Epithelial cell of alveolus of lung (primary cell): ENCODE measurements around the gene SPTBN4. TPM values are rescaled to one million over a fixed set of nuclear protein-coding genes. Genes with fewer than 3 reads are reported as not detected.

Experiments
- total RNA-seq: library from RNA; depleted of rRNA; stranded (reverse); fragments of >200 nt; gene quantifications from 2 replicates; pipeline ENCODE4 v1.2.1, GENCODE V29; 2015

SPTBN4 gene
- 0.24 and 1.2 TPM in 2 replicates for total RNA-seq

DNA sequence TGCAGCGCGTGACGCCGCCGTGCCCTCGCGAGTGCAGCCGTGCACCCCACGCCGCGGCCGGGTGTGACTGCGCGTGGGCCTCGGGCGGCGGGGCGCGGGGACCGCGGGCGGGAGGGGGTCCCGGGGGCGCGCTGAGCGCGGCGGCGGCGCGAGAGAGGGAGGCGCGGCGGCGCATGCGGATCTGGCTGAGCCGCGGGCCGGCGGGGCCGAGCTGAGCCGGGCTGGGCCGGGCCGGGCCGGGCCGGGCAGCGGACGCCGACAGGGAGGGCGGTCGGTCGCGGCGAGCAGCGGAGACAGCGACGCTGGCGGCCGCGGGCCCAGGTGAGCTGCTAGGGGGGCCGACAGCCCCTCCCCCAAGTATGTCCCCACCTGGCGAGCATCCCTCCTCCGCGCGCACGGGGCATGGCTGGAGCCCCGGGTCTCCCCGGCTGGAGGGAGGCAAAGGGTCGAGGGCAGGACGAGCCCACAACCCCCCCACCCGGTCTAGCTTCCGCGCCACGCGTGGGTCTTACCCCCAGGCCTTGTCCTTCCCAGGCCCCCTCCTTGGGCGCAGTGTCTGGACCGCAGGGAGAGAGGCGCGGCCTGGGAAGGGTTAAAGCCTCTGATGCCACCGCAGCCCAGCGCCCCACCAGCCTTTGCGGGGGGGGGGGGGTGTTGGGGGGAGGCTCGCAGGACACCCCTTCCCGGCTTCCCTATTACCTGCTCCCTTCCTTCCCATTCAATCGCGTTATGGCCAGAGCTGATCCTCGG lies at the start of gene SPTBN4:
Gene SPTBN4, plus strand, starts transcription at position 17 of the 750 bp plus-strand sequence. CDS start 5,621 bp downstream, outside the sequence.

DNA sequence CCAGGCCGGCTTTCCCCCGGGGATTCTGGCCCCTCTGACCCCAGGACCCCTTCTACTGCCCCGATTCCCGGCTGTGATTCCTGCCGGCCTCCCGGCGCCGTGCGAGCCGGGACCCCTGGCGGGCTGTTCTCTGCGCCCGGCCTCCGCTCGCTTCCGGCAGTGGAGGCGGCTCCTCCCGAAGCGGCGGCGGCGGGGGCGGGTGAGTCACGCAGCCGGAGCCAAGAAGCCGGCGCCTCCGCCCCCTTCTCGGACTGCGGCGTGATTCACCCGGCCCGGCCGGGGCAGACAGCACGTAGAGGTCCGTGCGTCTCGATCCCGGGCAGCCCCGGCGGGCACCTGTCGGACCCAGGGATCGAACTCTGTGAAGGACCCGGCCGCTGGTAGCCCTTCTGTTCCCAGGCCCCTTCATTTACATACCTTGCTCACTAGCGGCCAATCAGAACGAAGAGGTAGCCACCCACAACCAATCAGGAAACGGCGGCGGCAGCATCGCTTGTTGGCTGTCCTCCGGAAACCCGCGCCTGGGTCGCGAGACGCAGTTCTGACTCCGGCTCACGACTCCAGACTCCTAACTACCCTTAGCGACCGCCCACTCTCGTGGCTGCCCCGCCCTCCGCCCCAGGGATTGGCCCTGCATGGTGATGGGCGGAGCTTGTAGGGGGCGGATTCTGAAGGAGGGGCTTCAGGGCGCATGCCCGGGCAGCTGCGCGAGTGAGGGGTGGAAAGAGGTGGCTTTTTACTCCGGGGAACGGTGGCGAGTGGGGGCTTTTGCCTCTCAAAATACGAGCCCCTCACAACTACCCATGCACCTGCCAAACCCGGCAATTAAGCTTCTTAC lies 41.1 kb upstream of the SPTBN4 start, which contains the start of gene SERTAD1:
Gene SERTAD1, minus strand, starts transcription at position 543 of the 838 bp plus-strand sequence. CDS start 2,446 bp downstream, outside the sequence.

DNA sequence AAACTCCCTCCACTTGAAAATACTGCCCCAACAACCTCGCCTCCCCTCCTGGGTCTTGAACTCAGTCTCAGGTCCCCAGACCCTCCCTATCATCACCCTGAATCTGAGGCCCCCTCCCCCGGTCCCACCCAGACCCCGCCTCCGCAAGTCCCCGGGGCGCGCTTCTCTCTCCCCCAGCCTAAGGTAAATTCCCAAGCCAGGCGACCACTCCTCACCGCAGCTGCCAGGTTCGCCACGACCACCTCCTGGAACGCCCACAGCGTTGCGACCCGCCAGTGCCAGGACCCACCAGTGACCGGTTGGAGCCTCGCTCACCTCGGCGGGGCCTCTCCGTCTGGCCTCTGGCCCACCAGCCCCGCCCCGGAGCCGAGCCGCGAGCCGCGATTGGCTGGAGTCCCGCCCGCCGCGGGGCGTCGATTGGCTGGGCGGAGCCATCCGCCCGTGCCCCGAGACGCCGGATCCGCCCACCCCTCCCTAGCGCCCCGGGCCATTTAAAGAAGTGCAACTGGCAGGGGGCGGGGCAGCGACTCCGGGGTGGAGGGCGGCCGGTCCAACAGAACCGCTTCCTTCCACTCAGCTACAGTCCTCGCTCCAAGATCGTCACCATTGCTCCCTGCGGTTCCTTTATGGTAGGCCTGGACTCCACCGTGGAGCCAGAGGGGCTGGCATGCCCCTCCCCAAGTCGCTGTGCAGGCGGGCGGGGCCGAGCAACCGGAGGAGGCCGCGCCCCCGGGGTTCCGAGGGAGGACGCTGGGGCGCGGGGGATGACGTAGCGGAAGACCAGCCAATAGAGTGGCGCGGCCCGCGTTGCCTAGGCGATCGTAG lies 22.6 kb upstream of the SPTBN4 start, which contains the start of gene SERTAD3:
Gene SERTAD3, minus strand, starts transcription at position 336 of the 825 bp plus-strand sequence. CDS start 2,255 bp downstream, outside the sequence.

DNA sequence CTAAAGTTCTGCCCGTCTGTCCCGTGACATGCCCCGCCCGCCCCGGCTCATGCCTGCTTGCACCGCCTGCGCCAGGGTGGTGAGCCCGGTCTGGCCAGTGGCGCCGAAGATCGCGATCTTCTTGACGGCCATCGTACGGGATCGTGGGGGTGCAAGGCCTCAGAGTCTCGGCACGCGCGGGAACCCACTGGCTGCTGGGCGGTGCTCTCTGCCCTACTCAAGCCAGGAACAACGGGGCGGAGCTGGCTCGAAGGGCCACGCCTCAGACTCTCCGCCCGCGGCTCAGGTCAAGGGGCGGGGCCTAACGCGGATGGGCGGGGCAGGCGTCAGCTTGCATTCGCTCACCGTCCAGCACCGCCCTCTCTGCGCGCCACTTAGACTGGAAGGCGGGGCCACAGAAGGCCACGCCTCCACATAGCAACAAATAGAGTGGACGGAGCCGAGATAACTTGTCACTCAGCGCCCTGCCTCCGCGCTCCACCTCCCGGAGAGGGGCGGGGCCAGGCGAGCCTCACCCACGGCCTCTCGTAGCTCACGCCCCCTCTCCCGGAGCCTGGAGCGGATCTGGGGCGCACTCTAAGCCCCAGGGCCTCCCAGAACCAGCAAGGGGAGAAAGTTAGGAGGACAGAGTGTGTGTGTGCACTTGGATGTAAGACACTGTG lies 1.1 kb upstream of the SPTBN4 start, which contains the start of gene BLVRB:
Gene BLVRB, minus strand, starts transcription at position 189 of the 662 bp plus-strand sequence. Its CDS starts 57 bp downstream, at position 132.

DNA sequence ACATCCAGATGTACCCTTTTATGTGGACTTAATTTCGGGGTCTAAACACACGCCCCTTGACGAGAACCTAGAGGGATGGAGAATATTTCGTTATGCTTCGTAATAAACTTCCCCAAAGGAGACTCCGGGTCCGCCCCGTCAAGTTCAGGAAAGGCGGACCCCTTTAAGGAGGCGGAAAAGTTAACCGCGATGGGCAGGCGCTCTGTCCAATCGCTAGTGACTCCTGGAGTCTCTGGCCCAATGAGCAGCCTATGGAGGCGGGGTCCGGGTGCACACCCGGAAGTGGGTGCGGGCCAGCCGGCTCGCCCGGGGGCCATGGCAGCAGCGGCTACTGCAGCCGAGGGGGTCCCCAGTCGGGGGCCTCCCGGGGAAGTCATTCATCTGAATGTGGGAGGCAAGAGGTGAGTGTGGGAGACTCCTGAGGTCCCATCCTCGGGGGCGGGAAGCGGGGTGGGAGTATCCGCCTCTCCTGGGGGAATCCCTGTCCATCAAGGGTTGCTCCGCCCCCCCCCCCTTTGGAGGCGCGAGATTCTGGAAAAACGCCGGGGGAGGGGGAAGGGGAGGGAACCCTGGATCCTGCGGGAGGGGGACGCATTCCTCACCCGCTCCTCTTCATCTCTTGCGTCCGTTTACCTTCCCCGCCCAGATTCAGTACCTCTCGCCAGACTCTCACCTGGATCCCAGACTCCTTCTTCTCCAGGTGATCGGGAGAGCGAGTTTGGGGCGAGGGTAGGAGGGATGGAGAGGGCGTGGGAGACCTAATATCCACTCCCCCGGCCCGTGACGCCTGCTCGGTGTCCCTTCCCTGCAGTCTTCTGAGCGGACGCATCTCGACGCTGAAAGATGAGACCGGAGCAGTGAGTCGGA lies 110.0 kb downstream of the SPTBN4 start, which contains the start of gene SHKBP1:
Gene SHKBP1, plus strand, starts transcription at position 289 of the 867 bp plus-strand sequence. Its CDS starts 27 bp downstream, at position 316.

DNA sequence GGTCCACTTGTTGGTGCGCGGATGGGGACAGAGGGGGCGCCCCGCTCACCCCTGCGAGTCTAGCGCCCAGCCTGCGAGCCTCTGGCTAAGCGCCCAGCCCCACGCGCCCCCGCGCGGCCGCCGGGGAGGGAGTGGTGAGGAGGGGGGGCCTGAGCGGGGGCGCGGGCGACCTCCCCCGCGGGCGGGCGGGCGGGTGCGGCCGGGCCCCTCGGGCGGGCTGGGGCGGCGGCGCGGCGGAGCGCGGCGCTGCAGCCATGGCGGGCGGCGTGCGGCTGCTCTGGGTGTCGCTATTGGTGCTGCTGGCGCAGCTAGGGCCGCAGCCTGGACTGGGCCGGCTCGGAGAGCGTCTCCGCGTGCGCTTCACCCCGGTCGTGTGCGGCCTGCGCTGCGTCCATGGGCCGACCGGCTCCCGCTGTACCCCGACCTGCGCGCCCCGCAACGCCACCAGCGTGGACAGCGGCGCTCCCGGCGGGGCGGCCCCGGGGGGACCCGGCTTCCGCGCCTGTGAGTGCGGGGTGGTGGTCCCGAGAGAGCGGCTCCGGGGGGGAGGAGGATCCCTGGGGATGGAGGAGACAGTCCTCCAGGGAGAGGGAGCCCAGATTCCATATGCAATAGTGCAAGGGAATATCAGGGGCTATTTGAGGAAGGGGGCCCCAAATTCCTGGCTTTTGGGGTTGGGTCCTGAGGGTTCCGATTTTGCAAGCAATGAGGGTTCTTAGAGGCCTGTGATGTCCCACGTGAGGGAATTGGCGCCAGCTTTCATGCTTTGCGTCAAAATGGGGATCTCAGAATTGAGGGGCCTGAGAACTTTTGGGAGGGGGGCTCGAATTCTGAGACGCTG lies 134.6 kb downstream of the SPTBN4 start, which contains the start of gene LTBP4:
Gene LTBP4, plus strand, starts transcription at position 236 of the 841 bp plus-strand sequence. Its CDS starts 19 bp downstream, at position 255.

Other genes with a start within 250 kb of the SPTBN4 start
- gene TTC9B, start 248.6 kb upstream of the SPTBN4 start, total RNA-seq, result 0.08 TPM in 1 of 2 replicates, not detected in the other
- gene CCNP, start 240.3 kb upstream of the SPTBN4 start, total RNA-seq, result 0.39 and 1.0 TPM in 2 replicates
- gene AKT2, start 181.7 kb upstream of the SPTBN4 start, total RNA-seq, result 74.0 and 93.8 TPM in 2 replicates
- gene C19orf47, start 118.6 kb upstream of the SPTBN4 start, total RNA-seq, result 18.4 and 24.8 TPM in 2 replicates
- 469 and 698 TPM in 2 replicates for gene PLD3, start 118.3 kb upstream of the SPTBN4 start, total RNA-seq
- under 0.01 TPM in 1 of 2 replicates, not detected in the other for gene HIPK4, start 76.8 kb upstream of the SPTBN4 start, total RNA-seq
- gene PRX, start 53.6 kb upstream of the SPTBN4 start, total RNA-seq, result 2.3 and 2.9 TPM in 2 replicates
- gene SERTAD1, start 41.0 kb upstream of the SPTBN4 start, total RNA-seq, result 8.5 and 35.7 TPM in 2 replicates
- gene SERTAD3, start 22.7 kb upstream of the SPTBN4 start, total RNA-seq, result 17.0 and 21.5 TPM in 2 replicates
- 95.0 and 97.1 TPM in 2 replicates for gene BLVRB, start 1.3 kb upstream of the SPTBN4 start, total RNA-seq
- gene SHKBP1, start 109.9 kb downstream of the SPTBN4 start, total RNA-seq, result 85.1 and 95.4 TPM in 2 replicates
- 78.5 and 278 TPM in 2 replicates for gene LTBP4, start 134.4 kb downstream of the SPTBN4 start, total RNA-seq
- 32.6 and 45.3 TPM in 2 replicates for gene NUMBL, start 223.7 kb downstream of the SPTBN4 start, total RNA-seq
- 23.7 and 48.1 TPM in 2 replicates for gene COQ8B, start 249.9 kb downstream of the SPTBN4 start, total RNA-seq